Renal pelvis (tissue), 4 donors: ENCODE data around the gene C2orf42. TPM values are rescaled to one million over a fixed set of nuclear protein-coding genes. Genes with fewer than 3 reads are reported as not detected.
"Not testable (repeated sequence)": the region's sequence is repeated elsewhere in the genome, so short reads cannot be mapped to it uniquely, and the experiment has no call there.

ENCODE experiments used
- DNase-seq: peaks from one replicate; pipeline ENCODE4 v3.0.0-alpha.2; 2013
- polyA plus RNA-seq, 3 donors: library from polyadenylated mRNA; unstranded; fragments of 120-200 nt; gene quantifications; one replicate each; pipeline ENCODE4 v1.2.1, GENCODE V29; 2013; ENCODE audit not compliant: insufficient read length in 3 of 3

The C2orf42 gene
- polyA plus RNA-seq, 3 donors, result 16.3 to 17.6 (median 16.9) TPM

DNA sequence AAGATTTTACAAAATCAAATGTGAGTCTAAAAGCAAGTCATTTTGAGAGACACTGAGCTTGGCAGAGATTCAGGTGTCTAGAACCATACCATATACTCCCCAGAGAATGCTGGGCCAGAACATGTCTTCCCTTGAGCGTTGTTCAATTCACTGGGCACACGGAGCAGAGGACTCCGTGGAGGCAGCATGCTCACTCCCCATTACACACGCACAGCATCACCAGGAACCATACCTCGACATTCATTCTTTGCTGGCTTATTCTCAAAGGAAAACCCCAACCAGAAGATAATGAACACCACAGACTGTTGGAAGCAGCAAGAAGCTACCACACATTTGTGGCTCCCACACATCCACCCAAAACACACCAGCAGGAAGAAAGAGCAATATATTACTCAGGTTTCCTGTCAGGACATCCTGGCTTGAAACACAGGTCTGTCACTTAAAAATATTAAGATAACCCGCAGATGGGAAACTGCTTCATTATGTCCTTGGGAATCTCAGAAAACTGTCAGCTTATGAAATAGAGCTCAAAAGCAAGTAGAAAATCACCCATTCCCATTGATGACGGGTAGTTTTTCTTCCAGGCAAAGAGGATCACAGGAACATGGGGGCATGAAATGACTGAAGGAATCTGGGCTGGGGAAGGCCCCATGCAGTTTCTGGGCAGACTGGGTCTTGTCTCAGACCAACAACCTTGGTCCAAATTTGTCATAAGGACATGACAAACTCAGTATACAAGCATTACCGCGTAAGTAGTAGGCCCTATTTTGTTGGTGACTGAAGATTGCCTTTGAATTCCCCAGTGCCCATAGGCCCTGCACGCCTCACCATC, 57.1 kb downstream of the C2orf42 start:
- DNase-seq, result no peak

GRCh38 chr2:70133127-70133452, 57.7 kb downstream of the C2orf42 start:
- DNase-seq, result no peak

- no peak for DNase-seq
These were observed 58.3 kb downstream of the C2orf42 start for GRCh38 chr2:70132244-70133126.

DNA sequence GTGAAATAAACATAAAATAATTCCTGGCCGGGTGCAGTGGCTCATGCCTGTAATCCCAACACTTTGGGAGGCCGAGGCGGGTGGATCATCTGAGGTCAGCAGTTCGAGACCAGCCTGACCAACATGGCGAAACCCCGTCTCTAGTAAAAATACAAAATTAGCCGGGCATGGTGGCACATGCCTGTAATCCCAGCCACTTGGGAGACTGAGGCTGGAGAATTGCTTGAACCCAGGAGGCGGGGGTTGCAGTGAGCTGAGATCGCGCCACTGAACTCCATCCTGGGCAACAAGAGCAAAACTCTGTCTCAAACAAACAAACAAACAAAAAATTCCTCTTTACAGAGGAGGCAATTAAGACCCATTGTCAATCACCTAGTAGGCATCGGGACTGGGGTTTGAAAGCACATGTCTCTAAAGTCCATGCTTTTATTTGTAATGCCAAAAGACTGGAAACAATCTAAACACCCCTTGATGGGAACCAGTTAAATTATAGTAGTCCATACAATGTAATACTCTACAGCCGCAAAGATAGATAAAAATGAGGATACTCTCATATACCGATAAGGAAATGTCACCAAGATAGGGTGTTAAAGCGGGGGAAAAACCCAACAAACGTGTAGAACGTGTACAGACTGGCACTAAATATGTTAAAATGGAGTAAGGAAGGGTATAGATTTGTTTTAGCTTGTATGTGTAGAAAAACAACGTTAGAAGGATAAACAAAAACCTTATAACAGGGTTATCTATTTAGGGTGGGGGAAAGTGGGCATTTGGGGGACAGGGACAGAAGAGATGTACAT, 59.3 kb downstream of the C2orf42 start:
- DNase-seq, result not testable (repeated sequence)

- DNase-seq, result no peak
These were observed 62.8 kb downstream of the C2orf42 start for GRCh38 chr2:70128005-70128404.

DNA sequence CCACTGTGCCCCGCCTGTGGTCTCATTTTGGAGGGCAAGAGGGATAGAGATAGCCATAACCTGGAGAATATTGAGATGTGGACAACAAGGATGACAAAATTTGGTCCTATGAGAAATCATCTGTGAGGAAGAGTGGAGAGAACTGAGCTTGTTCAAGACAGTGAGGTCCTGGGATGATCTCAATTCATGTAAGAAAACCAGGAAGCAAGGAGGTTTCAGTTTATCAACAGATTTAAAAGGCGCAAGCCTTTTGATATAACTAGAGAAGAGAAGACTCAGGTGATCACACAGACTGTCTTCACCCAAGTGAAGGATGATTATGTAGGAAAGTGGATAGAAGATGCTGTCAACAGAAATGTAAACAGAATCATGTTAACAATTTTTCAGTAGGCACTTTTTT, 64.4 kb downstream of the C2orf42 start:
- DNase-seq, result no peak

- DNase-seq, result no peak
These were observed 65.3 kb downstream of the C2orf42 start for GRCh38 chr2:70125498-70125898.

DNA sequence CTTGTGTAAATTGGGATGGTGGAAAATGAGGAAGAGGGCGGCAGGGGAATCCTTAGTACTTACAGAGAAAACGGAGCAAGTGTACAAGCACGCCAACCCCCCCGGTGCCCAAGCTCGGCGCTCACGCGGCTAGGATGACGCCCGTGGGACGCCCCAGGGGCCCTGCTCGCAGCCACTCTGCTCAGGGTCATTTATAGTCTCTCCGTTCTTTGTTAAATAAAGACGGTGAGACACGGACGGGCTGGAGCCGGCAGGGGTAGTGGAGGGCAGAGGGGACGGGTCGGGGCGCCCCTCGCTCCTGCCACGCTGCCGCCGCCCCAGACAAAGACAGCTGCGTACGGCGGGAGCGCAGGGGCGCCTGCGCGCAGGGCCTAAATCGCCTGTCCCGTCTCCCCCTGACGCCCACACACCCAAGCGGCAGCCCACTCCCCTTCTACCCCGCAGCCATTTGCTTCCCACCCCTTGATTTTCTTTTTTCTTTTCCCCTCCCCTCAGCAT, 65.8 kb downstream of the C2orf42 start:
- peak; percentile 69 for DNase-seq

DNA sequence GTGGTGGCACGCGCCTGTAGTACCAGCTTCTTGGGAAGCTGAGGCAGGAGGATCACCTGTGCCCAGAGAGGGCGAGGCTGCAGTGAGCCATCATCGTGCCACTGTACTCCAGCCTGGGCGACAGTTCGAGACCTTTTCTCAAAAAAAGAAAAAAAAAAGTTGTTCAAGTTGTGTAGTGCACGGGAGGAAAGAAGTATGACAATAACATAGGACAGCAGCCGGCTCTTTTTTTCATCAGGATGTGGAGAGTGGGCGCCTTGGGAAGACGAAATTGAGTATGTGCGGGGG, 67.0 kb downstream of the C2orf42 start:
- no peak for DNase-seq

DNA sequence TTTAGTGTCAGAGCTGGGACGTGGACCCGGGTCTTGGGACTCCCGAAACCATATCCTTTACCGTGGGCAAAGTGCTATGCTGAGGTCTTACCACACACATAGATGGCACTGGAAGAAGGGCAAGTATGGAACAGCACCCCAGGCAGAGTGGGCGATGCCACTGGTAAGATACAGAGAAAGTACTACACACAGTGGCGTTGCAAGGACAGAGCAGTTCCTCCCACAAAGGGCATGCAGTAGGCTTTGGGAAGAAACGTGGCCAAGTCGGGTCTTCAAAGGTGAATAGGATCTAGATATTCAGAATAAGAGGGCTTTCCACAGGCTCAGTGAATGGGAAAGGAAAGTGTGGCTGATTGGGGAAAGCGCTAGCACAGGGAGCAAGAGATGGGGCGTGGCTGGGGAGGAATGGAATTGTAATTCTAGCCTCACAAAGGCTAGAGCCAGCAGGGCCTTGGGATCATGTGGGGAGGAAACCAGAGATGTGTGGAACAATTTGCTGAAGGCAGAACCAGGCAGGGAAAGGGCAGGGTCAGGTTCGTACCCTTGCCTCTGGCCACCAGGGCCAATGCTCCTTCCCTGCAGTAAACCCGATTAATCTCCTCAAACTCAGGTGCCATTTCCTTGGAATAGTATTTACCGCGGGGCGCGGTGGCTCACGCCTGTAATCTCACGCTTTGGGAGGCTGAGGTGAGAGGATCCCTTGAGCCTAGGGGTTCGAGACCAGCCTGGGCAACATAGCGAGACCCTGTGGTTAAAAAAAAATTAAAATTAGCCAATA, 67.6 kb downstream of the C2orf42 start:
- peak; percentile 83 for DNase-seq

DNA sequence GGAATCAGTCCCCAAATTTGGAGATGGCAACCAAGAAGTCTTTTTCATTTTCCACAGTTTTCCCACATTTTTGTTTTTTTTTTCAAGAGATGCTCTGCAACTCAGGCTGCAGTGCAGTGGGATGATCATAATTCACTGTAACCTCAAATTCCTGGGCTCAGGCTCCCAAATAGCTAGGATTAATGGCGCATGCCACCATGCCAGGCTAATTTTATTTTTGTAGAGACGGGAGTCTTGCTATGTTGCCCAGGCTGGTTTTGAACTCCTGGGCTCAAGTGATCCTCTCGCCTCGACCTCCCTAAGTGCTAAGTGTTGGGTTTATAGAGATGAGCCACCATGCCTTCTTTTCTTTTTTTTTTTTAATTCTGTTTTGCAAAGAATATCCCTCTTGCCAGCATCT, 68.3 kb downstream of the C2orf42 start:
- DNase-seq, result no peak

GRCh38 chr2:70121627-70122372, 69.0 kb downstream of the C2orf42 start:
- no peak for DNase-seq

DNA sequence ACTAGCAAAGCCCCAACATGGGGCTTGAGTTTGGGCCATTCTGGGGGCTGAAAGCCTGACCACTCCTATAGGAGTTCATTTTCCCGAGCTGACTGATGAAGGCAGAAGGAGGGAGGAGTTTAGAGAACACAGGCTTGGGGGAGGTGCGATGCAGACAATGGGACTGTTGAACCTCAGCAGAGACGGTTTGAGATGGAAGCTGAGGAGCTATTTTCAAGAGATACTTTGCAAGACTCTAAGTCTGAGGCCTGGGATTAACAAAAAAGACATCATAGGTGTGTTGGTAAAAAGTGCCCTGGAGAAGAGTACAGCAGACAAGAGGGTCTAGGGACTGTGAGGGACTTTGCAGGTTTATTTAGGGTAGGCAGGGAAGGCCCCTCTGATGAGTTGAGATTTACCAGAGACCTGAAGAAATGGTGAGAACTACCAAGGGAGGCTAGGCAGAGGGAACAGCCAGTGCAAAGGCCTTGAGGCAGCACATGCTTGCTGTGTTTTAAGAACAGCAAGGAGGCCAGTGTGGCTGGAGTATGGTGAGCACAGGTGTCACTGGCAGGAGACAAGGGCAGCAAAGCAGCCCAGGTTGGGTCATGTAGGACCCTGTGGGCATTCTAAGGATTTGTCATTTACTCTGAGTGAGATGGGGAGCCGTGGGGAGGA, 71.9 kb downstream of the C2orf42 start:
- no peak for DNase-seq

- no peak for DNase-seq
These were observed 73.8 kb downstream of the C2orf42 start for GRCh38 chr2:70116936-70117552.

DNA sequence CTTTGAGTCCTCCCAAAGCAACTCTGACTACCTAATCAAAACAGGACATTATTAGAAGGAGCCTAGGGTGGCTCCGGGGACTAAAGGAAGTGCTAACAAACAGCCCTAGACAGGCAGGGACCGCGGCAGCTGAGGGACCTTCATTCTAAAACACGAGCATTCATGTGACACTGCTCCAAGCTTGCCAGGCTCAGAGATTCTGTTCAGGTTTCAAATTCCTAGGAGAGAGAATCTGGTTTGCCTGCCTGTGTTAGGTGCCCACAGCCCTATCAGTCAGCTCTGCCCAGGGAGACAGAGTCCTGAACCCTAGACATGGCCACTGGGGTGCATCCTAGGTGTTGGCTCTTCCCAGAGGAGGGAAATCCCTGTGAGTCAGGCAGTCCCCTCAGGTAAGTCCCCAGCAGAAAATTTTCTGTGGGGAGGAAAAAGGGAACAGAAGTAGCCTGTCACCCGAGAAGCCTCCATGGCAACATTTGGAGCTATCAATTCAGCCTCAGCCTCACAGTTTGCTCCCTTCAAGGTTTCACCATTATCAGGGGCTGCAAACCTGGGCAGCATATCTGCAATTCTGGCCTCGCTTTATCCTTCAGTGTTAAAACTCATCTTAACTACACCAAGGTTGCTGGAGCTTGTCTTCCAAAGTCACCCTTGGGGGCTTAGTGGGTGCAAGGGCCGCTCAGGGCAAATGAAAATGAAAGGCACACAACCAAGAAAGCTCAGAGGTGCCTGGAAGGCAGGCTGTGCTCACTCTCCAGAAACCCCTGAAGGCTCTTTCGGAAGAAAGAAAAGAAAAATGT, 75.0 kb downstream of the C2orf42 start:
- no peak for DNase-seq

GRCh38 chr2:70113359-70114070, 77.3 kb downstream of the C2orf42 start:
- no peak for DNase-seq

DNA sequence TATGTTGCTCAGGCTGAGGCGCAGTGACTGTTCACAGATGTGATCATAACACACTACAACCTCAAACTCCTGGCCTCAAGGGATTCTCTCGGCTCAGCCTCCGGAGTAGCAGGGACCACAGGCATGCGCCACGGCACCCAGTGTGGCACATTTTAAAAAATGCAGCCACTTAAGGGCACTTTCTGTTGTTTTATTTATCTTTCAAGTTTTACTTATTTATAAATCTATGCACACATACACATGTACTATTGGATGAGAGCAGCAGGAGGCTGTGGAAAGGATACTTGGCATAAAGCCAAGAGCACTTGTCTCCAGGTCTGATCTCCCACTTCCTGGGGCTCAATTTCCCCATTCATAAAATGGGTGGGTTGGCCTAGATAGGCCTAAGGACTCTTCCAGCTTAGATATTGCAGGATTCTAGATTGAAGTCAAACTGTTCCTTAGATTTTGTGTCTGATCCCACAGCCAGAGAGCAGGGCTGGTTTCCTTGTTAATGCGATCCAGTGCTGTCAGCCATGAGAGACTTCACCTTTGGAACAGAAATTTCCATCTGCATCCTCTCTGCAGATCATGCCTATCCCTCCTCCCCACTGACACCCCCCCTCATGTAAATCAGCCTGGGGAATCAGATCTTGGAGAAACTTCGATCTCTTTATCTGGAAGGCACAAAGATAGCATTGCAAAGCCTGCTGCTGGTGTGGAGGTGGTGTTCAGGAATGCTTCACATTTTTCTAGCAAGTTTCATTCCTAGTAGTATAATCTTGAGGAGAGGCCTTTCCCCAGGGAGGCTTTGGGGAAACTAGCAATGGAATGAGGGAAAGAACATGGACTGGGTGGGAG, 78.8 kb downstream of the C2orf42 start:
- no peak for DNase-seq
